ENCODE measurements around the gene LCE3B. TPM values are rescaled to one million over a fixed set of nuclear protein-coding genes. Genes with fewer than 3 reads are reported as not detected.
"Not testable (repeated sequence)": the region's sequence is repeated elsewhere in the genome, so short reads cannot be mapped to it uniquely, and the experiment has no call there.

The LCE3B gene
- total RNA-seq, 3 donors from 2014 or later (not counting 1 experiment from before 2014, with no cell fraction given), result not detected

GRCh38 chr1:152577168-152577567 lies 36.4 kb upstream of the LCE3B start:
- ATAC-seq (no peak), DNase-seq (no peak)
- Mint-ChIP-seq H3K27me3 (ENCODE audit: low read depth in 2 of 2) (peaks cover 18 to 23% of the 10 kb centered on the region in 2 donors), H3K36me3 (no peaks in the 10 kb centered on the region), H3K9me3 (no peaks in the 10 kb centered on the region), H3K4me1 (no peaks in the 10 kb centered on the region), H3K27ac (no peak overlapping the region), H3K4me3 (no peak overlapping the region)
- WGBS (ENCODE audit: insufficient coverage), result 42% methylated on average over 2 of the region's 2 CpGs
- H3K9me3 ChIP-seq (ENCODE audit: control insufficient read depth, insufficient read depth, low read length), result no peaks in the 10 kb centered on the region
- intact Hi-C loops (cut with micrococcal nuclease), result no loop called here
- H3K36me3 ChIP-seq (ENCODE audit: control insufficient read depth, insufficient read depth, low read length), result no peaks in the 10 kb centered on the region
- TF ChIP-seq CTCF (IDR thresholded peaks at IDR 0.05), result no peak
- no peaks in the 10 kb centered on the region for H3K4me1 ChIP-seq (ENCODE audit: control insufficient read depth, insufficient read depth, low read length)
- H3K27me3 ChIP-seq (ENCODE audit: control insufficient read depth, insufficient read depth, low read length), result no peaks in the 10 kb centered on the region
- no peak overlapping the region for H3K4me3 ChIP-seq (ENCODE audit: low read length)
- no peak overlapping the region for H3K27ac ChIP-seq (ENCODE audit: low read length)

- 93% methylated on average over 7 of the region's 9 CpGs for WGBS (ENCODE audit: insufficient coverage)
- H3K27ac ChIP-seq (ENCODE audit: low read length); intact Hi-C loops (cut with micrococcal nuclease); H3K9me3 ChIP-seq (ENCODE audit: control insufficient read depth, insufficient read depth, low read length); H3K4me3 ChIP-seq (ENCODE audit: low read length); H3K9me3 Mint-ChIP-seq; H3K4me3 Mint-ChIP-seq; ATAC-seq; H3K36me3 Mint-ChIP-seq; DNase-seq; H3K4me1 Mint-ChIP-seq; H3K27ac Mint-ChIP-seq; H3K4me1 ChIP-seq (ENCODE audit: control insufficient read depth, insufficient read depth, low read length); H3K36me3 ChIP-seq (ENCODE audit: control insufficient read depth, insufficient read depth, low read length); H3K27me3 ChIP-seq (ENCODE audit: control insufficient read depth, insufficient read depth, low read length): not testable (repeated sequence)
- H3K27me3 Mint-ChIP-seq (ENCODE audit: low read depth in 2 of 2), result peaks cover 11 to 12% of the 10 kb centered on the region in 2 donors
Observed at GRCh38 chr1:152579526-152579925, 34.1 kb upstream of the LCE3B start.

GRCh38 chr1:152580433-152580832 lies 33.2 kb upstream of the LCE3B start, which contains the start of gene LCE3D:
LCE3D (minus strand) TSS chr1:152580516; CDS start chr1:152579936, 580 bp downstream.
- 84% methylated on average over 3 of the region's 4 CpGs for WGBS (ENCODE audit: insufficient coverage)

GRCh38 chr1:152582647-152583046 lies 31.0 kb upstream of the LCE3B start:
- TF ChIP-seq CTCF (IDR thresholded peaks at IDR 0.05), result no peak
- Histone ChIP-seq H3K4me1 (ENCODE audit: control insufficient read depth, insufficient read depth, low read length) (no peaks in the 10 kb centered on the region), H3K36me3 (ENCODE audit: control insufficient read depth, insufficient read depth, low read length) (no peaks in the 10 kb centered on the region), H3K4me3 (ENCODE audit: low read length) (no peak overlapping the region), H3K27me3 (ENCODE audit: control insufficient read depth, insufficient read depth, low read length) (peaks cover 4% of the 10 kb centered on the region), H3K9me3 (ENCODE audit: control insufficient read depth, insufficient read depth, low read length) (no peaks in the 10 kb centered on the region), H3K27ac (ENCODE audit: low read length) (no peak overlapping the region)
- no CpG with 5 or more reads among the region's 1 CpG for WGBS (ENCODE audit: insufficient coverage)
- intact Hi-C loops (cut with micrococcal nuclease), result loop anchor here (1.0 kb wide), 1 partner anchor 35 kb away; no protein-coding TSS in a partner anchor
- no peaks in the 10 kb centered on the region for H3K36me3 Mint-ChIP-seq
- H3K27me3 Mint-ChIP-seq (ENCODE audit: low read depth in 2 of 2), result peaks cover 2 to 7% of the 10 kb centered on the region in 2 donors
- ATAC-seq (no peak), DNase-seq (no peak)
- H3K27ac Mint-ChIP-seq, result no peak overlapping the region
- H3K4me1 Mint-ChIP-seq, result no peaks in the 10 kb centered on the region
- no peak overlapping the region for H3K4me3 Mint-ChIP-seq
- no peaks in the 10 kb centered on the region for H3K9me3 Mint-ChIP-seq

More at GRCh38 chr1:152580433-152580832, 33.2 kb upstream of the LCE3B start, which contains the start of gene LCE3D:
- Mint-ChIP-seq H3K27ac (no peak within 1 kb of the TSS), H3K4me3 (no peak within 1 kb of the TSS), H3K4me1 (no peaks in the 10 kb centered on the region), H3K9me3 (no peaks in the 10 kb centered on the region), H3K27me3 (ENCODE audit: low read depth in 2 of 2) (peaks cover 3 to 7% of the 10 kb centered on the region in 2 donors), H3K36me3 (no peaks in the 10 kb centered on the region)
- intact Hi-C loops (cut with micrococcal nuclease), result no loop called here
- Histone ChIP-seq H3K4me1 (ENCODE audit: control insufficient read depth, insufficient read depth, low read length) (no peaks in the 10 kb centered on the region), H3K27ac (ENCODE audit: low read length) (no peak within 1 kb of the TSS), H3K9me3 (ENCODE audit: control insufficient read depth, insufficient read depth, low read length) (no peaks in the 10 kb centered on the region), H3K36me3 (ENCODE audit: control insufficient read depth, insufficient read depth, low read length) (no peaks in the 10 kb centered on the region), H3K27me3 (ENCODE audit: control insufficient read depth, insufficient read depth, low read length) (peaks cover 2% of the 10 kb centered on the region), H3K4me3 (ENCODE audit: low read length) (no peak within 1 kb of the TSS)
- no peak for TF ChIP-seq CTCF (IDR thresholded peaks at IDR 0.05)
- DNase-seq (no peak), ATAC-seq (no peak)
